Measurements from ENCODE around the gene FLT3. TPM values are rescaled to one million over a fixed set of nuclear protein-coding genes. Genes with fewer than 3 reads are reported as not detected.
"Not testable (repeated sequence)": the region's sequence is repeated elsewhere in the genome, so short reads cannot be mapped to it uniquely, and the experiment has no call there.

Gene FLT3
- not detected for total RNA-seq

DNA sequence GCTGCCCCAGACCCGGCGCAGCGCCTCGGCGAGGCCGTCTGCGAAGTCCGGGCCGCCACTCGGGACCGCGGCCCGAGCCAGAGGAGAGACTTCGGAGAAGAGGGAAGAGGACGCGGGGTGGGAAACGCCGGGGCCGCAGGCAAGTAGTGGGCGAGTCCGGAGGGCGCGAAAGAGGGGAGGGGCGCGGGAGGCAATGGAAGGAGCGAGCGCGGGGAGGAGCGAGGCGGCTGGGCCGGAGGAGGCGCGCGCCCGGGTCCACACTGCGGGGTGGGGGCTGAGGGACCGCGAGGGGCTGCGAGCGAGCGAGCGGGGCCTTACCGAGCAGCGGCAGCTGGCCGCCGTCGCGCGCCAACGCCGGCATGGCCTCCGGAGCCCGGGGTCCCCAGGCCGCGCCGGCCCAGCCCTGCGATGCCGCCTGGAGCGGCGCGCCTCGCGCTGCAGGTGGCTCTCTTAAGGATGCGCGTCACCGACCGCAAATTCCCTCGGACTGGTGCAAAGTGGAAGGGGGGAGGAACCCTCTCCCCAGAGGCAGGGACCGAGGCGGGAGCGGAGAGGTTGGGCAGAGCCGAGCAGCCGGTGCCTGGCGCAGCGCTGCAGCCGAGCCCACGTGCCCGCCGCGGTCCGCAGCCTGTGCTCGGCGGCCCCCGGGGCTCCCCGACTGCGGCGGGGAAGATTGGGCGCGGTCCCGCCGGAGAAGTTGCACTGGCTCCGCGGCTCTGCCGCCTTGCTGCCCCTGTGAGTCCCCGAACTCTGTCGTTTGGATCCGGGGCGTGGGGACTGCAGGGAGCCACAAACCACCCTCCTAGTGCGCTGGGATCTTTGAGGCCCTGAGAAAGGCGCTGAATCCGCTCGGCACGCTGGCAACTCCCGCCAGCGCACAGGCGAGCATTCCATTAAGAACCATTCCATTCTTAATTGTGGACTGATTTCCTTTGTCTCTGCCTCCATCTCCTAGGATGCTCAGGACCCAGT is at the start of gene FLT3:
FLT3 (minus strand) TSS at position 427 of the 972 bp plus-strand sequence; CDS start at position 361, 66 bp downstream.
- CTCF ChIA-PET: no interaction called here

DNA sequence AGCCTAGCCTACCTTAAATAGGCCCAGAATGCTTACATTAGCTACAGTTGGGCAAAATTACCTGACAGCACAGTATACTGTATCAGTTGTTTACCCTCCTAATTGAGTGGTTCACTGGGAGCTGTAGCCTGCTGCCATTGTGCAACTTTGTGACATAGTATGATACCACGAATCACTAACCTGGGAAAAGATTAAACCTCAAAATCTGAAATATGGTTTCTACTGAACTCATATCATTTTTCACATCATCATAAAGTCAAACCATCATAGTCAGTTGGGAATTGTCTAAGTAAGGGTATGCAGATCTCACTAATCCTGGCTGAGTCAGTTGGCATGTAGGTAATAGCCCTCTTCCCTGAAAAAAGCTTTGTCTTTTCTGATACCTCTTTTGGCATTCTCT is 47.1 kb upstream of the FLT3 start:
- POLR2A ChIA-PET: interaction anchor here (0.6 kb wide), 1 partner anchor 955 kb away, joined by 3 read pairs; no protein-coding TSS in a partner anchor
- CTCF ChIA-PET: no interaction called here

More for the DNA sequence above, at the start of gene FLT3:
- POLR2A ChIA-PET: no interaction called here

DNA sequence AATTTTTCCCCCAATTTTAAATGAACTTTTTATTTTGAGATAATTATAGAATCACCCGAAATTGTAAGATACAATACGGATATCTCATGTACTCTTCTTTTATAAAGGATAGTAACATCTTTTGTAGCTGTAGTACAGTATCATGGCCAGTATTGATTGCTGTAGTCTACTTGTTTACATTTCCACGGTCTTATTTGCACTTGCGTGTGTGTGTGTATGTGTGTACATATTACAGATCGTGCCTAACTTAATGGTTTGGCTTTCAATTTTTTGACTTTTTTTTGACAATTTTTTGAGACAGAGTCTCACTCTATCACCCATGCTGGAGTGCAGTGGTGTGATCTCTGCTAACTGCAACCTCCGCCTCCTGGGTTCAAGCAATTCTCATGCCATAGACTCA is 44.7 kb upstream of the FLT3 start:
- POLR2A ChIA-PET: no interaction called here

DNA sequence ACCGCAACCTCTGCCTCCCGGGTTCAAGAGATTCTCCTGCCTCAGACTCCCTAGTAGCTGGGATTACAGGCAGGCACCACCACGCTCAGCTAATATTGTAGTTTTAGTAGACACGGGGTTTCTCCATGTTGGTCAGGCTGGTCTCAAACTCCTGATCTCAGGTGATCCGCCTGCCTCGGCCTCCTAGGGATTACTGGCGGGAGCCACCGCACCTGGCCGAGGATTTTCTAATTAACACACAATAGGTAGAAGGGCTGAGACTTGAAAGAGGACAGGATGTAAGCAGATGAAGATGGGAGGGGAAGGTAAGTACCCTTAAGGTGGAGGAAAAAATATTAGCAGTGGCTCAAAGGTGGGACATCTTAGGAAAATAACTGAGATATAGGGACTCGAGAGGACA is 41.2 kb upstream of the FLT3 start:
- POLR2A ChIA-PET: interaction anchor here (0.7 kb wide), 1 partner anchor 254 kb away, joined by 7 read pairs; no protein-coding TSS in a partner anchor
- CTCF ChIA-PET: not testable (repeated sequence)

More for the DNA sequence above, 44.7 kb upstream of the FLT3 start:
- CTCF ChIA-PET: no interaction called here

DNA sequence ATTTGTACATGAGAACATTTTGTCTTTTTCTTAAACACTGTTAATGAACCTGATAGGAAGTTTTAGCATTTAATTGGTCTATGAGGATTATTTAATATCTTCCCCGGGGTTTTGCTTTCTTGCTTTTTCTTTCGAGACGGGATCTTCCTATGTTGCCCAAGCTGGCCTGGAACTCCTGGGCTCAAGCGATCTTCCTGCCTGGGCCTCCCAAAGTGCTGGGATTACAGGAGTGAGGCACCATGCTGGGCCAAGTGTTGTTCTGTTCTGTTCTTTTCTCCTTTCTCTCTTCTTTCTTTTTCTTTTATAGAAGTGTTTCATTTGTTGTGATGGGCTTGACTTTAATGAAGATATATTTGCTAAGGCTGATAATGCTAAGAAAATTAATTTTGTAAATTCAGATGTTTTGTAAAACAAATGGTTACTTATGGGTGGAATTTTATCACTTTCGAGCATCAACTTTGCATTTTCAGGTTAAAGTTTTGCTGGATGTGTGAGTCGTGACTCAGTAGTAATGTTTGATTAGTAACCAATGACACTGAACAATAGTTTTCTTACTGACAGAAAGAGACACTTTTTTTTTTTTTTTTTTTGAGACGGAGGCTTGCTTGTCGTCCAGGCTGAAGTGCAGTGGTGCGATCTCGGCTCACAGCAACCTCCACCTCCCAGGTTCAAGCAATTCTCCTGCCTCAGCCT is 40.2 kb upstream of the FLT3 start:
- CTCF ChIA-PET: no interaction called here

DNA sequence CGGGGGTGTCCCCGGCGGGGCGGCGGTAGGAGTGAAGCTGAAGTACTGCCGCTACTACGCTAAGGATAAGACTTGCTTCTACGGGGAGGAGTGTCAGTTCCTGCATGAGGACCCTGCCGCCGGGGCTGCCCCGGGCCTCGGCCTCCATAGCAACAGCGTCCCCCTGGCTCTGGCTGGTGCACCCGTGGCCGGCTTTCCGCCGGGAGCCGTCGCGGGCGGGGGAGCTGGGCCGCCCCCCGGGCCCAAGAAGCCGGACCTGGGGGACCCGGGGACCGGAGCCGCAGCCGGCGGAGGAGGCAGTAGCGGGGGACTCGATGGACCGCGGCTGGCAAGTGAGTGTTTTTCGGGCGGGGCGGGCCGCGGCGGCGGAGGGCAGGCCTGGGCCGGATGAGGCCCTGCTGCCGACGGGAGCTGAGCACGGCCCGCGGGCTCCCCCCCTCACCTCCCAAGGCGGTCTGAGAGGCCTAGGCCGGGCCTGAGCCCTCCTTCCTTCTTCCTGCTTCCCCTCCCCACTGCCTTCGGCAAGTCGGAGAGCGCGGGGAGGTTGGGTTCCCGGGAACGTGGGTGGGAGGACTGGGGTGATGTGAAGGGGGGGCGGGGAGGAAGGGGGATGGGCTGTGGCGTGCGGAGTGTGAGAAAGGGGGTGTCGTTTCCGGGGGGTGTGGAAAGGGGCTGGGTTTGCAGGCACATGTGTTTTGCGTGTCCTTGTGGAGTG is 38.5 kb upstream of the FLT3 start:
- ChIA-PET POLR2A (interaction anchor here (1.0 kb wide), 1 partner anchor 1886 kb away, joined by 8 read pairs; no protein-coding TSS in a partner anchor), CTCF (no interaction called here)

More for the DNA sequence above, 40.2 kb upstream of the FLT3 start:
- POLR2A ChIA-PET: interaction anchor here (0.7 kb wide), 1 partner anchor 255 kb away, joined by 7 read pairs; no protein-coding TSS in a partner anchor

DNA sequence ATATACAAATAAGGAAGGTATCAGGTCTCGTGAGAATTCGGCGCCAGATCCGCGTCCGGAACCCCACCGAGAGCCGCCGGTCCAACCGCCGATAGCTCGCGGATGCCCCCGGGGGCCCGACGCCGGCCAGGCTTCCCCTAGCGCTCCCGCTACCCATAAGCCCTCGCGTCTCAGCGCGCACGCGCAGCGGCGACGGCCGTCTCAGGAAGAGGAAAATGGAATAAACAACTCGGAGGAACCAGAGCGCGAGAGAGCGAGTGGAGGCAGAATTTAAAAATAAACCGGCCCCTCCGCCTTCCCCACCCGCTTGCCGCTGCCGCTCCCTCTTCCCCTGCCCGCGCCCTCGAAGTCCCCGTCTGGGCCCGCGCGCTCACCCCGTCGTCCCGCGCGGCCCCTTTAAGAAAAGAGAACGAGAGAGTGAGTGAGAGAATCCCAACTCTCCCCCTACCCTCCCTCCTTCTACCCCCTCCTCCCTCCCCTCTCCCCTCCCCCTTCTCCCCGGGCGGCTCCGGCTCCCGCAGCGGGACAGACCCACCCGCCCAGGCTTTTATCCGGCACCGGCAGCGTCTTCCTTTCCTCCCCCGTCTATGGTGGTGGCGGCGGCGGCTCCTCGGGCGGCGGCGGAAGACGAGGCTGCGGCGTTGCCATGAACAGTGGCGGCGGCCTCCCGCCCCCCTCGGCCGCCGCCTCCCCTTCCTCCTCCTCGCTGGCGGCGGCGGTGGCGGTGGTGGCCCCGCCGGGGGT is 37.8 kb upstream of the FLT3 start, which contains the start of gene PAN3:
PAN3 (plus strand) TSS at position 534 of the 744 bp plus-strand sequence; CDS start at position 647, 113 bp downstream.
- CTCF ChIA-PET: interaction anchor here (0.7 kb wide), 1 partner anchor 11 kb away, joined by 3 read pairs; no protein-coding TSS in a partner anchor
- POLR2A ChIA-PET: interaction anchor here (0.6 to 1.0 kb wide), 5 partner anchors 56 to 1885 kb away, joined by 3 to 8 read pairs (median 3); no protein-coding TSS in a partner anchor

DNA sequence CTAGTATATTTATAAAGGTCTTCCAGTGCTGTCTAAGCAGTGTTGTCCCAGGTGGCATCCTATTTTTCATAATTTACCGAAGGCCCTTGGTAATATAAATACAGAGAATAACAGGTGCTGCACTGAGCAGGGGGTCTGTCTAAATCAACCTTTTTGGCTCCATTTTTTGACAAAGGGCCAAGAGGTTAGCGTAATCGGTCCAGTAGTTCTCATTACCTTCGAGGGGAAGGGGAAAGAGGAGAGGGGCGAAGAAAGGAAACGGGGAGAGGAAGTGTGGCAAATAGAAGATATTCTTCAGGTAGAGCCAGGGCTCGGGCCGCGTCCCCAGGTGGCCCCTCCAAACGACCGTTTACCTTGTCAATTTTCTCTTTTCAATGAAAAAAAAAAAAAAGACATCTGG is 37.2 kb upstream of the FLT3 start:
- ChIA-PET CTCF (interaction anchor here (0.7 kb wide), 1 partner anchor 10 kb away, joined by 3 read pairs; no protein-coding TSS in a partner anchor), POLR2A (interaction anchor here (0.7 kb wide), 3 partner anchors 61 to 520 kb away, joined by 3 to 4 read pairs (median 3); no protein-coding TSS in a partner anchor)

DNA sequence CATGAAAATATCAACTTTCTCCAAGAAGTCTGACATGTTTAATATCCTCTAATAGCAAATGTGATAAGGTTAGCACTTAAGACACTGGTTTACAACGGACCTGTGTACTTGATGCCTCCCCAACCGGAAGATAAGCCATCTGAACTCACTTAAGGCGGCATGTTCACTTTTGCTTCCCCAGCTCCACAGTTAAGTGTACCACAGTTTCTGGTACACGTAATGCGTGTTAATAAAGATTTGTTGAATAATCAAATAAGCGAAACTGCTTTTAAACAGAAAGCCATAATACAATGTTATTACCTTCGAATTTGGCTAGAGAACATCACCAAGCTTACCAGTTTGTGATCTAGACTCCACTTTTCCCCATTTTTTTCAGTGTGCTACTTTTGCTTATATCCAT is 36.5 kb upstream of the FLT3 start:
- ChIA-PET CTCF (interaction anchor here (0.5 to 0.6 kb wide), 3 partner anchors 21 to 699 kb away, joined by 4 to 5 read pairs (median 5); no protein-coding TSS in a partner anchor), POLR2A (no interaction called here)

DNA sequence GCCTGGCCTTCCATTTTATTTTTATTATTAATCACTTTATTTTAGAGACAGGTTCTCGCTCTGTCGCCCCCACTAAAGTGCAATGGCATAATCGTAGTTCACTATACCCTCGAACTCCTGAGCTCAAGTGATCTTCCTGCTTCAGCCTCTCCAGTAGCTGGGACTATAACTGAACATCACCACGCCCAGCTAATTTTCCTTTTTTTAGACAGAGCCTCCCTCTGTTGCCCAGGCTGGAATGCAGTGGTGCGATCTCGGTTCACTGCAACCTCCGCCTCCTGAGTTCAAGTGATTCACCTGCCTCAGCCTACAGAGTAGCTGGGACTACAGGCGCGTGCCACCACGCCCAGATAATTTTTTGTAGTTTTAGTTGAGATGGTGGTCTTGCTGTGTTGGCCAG is 31.3 kb upstream of the FLT3 start:
- ChIA-PET CTCF (no interaction called here), POLR2A (no interaction called here)

DNA sequence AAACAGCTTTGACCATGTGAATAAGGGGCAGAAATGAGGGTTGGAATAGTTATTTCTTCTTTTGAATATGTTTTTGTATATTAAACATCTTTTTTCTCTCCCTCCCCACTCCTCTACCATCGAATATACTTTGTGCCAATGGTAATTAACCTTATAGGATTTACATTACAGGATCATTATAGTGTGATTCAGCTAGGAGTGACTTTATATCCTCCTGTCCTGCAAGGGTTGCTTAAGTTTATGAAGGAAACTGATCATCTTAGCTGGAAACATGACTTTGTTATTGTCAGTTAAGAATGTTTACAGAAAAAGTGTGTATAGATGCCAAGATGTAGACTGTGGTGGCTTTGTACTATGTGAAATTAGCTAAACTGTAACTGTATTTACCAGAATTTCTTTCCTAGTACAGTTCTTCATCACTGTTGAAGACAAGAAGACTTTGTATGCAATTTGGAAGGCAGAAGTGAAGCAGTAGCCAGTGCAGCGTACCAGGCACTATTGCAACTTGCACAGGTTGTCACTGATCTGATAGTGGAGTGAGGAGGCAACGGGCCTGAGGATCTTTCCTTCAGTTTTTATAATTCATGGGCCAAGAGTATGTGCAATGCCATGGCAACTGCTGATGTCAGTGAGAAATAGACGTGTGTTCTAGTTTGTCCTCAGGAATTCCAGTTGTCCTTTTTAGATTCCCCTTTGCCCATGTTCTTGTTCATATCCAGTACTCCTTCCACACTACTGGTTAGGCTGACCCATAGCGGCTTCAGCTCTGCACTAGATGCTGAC is 29.7 kb upstream of the FLT3 start:
- ChIA-PET POLR2A (no interaction called here), CTCF (no interaction called here)

DNA sequence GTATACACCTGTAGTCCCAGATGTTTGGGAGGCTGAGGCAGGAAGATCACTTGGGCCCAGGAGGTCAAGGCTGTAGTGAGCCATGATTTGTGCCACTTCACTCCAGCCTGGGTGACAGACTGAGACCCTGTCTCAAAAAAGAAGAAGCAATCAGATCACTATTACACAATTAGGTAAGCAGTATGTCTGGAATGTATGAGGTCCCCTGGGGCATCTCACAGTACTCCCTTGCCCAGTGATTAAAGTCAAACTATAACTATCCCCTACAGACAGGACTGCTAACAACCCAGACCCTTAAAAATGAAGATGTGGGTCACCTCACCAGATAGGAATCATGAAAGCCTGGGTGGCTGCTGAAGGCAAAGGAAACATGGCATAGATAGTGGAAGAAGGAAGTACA is 28.6 kb upstream of the FLT3 start:
- ChIA-PET POLR2A (no interaction called here), CTCF (no interaction called here)

DNA sequence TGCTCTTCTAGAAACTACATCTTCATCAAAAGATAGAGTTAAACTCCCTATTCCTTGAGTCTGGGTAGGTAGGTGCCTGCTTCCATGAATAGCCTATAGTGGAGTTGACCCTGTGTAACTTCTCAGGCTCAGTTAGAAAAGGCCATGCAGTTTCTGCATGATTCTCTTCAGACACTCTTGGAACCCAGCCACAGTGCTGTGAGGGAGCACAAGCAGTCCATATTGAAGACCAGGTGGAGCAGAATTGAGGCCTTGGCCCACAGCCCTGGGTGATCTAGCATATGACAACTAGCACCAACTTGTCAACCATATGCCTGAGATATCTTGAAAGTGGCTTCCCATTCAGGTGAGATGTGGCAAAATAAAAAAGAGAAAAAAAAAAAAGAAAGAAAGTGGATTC is 27.7 kb upstream of the FLT3 start:
- POLR2A ChIA-PET: no interaction called here

DNA sequence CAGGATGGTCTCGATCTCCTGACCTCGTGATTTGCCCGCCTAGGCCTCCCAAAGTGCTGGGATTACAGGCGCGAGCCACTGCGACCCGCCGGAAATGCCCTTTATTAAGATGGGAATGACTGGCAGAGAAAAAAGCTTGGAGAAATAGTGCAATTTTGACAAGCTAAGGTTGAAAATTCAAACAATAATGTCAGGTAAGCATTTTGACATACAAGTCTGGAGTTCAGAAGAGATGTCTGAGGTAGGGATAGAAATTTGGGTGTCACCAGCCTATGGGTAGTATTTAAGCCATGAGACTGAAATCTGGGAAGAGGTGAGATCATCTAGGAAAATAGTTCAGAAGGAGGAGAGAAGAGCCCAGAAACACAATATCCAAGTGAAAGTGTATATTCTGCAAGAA is 20.8 kb upstream of the FLT3 start:
- CTCF ChIA-PET: no interaction called here
- POLR2A ChIA-PET: no interaction called here

More for the DNA sequence above, 27.7 kb upstream of the FLT3 start:
- CTCF ChIA-PET: no interaction called here

DNA sequence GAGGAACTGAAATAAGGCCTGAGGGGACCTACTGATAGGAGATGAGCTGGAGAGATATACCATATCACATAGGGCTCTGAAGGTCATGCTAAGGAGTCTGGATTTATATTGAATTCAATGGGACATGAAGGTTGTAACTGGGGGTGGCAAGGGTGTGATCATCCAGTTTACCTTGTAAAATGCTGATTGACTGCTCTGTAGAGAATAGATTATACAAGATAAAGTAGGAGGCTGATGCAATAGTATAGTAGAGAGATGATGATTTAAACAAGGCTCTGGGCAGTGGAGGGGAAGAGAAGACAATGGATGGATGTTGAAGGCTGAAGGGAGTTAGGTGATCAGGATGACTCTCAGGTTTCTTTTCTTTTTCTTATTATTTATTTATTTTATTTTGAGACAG is 19.9 kb upstream of the FLT3 start:
- POLR2A ChIA-PET: no interaction called here
- CTCF ChIA-PET: no interaction called here

DNA sequence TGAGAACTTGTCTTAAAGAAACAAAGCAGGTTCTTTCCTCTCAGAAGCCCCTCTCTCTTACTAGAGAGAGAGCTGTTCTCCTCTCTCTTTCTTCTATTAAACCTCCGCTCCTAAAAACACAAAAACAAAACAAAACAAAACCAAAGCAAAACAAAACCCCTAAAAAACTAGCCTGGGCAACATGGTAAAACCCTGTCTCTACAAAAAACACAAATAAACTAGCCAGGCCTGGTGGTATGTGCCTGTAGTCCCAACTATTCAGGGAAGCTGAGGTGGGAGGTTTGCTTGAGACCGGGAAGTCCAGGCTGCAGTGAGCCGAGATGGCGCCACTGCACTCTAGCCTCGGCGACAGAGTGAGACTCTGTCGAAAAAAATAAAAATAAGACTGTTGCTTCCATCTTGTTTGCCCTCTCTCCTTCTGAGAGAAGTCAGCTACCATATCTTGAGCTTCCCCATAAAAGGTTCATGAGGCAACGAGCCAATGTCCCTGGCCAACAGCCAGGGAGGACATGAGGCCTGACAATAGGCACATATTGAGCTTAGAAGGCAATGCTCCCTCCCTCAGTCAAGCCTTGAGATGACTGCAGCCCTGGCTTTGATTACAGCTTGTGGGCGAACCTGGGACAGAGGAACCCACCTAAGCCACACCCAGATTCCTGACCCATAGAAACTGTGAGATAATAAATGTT is 17.5 kb upstream of the FLT3 start:
- CTCF ChIA-PET: no interaction called here
- POLR2A ChIA-PET: no interaction called here

DNA sequence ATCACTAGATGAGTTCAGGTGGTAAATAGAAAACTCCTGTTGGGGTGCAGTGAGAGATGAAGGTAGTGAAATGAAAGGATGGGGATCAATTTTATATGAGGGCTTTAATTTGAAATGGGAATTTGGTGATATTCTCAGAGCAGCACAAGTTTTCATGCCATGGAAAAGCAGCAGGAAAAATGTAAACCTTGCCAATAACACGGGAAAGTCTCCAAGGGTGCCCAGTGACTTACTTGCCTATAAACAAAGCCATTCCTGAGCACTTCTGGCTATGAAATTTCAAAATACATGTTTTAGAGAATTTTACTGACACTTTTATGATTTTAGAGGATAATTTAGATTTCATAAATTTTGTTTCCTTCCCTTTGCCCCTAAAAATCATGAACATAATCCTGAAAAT is 16.4 kb upstream of the FLT3 start:
- POLR2A ChIA-PET: no interaction called here
- CTCF ChIA-PET: no interaction called here

DNA sequence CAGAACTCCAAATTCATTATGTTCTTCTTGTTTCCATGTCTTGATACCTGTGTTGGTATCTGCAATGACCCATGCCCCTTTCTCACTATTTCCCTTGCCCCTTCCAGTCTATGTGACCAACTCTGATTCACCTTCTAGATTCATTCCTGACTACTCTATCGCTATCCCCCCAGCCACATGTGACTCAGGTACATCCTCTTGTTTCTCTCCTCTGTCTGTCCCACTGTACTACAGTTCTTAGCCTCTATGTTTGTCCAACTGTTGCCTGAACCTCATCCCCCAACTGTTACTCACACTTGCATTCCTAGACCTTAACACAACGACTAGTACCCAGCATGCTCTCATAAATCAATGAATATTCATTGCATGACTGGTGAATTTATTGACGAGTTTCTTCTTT is 10.0 kb upstream of the FLT3 start:
- ChIA-PET CTCF (no interaction called here), POLR2A (no interaction called here)
